ENCODE results near the gene ADAMTSL3. TPM values are rescaled to one million over a fixed set of nuclear protein-coding genes. Genes with fewer than 3 reads are reported as not detected.

The ADAMTSL3 gene
- total and polyA plus RNA-seq, 4 donors: 3.5 to 19.0 (median 8.0) TPM

DNA sequence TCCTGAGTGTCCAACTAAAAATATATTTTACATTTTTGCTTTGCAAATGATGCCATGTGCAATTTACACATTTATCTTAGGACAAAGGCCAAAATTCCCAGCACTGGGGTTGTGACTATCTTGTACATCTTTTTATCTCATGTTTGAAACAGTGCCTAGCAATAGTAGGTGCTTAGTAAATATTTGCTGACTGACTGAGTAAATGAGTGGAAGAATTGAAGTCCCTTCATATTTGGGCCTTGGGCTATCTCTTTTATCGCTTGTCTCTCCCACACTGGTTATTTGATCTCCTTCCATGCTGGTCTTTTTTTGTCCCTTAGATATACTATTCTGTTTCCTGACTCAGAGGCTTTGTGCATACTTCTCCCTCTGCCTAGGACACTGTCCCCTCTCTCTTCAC is 368.6 kb downstream of the ADAMTSL3 start:
- Histone ChIP-seq H3K9me3 (ENCODE audit: control insufficient read depth in 4 of 4, low read length in 3 of 4) (no peaks in the 10 kb centered on the region), H3K4me3 (ENCODE audit: low read depth in 1 of 3, low read length in 3 of 3) (no peak overlapping the region), H3K9ac (ENCODE audit: low read depth in 1 of 2, low read length in 2 of 2) (no peak overlapping the region), H3K4me1 (ENCODE audit: control insufficient read depth in 4 of 4, insufficient read depth in 4 of 4, low read length in 3 of 4) (no peaks in the 10 kb centered on the region), H3K27ac (ENCODE audit: low read depth in 1 of 2, low read length in 2 of 2) (no peak overlapping the region), H3K36me3 (ENCODE audit: control insufficient read depth in 4 of 4, insufficient read depth in 3 of 4, low read depth in 1 of 4, low read length in 3 of 4) (peaks cover 1 to 17% (median 3%) of the 10 kb centered on the region in 4 donors), H3K27me3 (ENCODE audit: control insufficient read depth in 4 of 4, insufficient read depth in 4 of 4, low read length in 3 of 4) (no peaks in the 10 kb centered on the region)
- 35% methylated on average over 1 of the region's 1 CpG for WGBS
- no peak for DNase-seq (ENCODE audit: low spot score)
- TF ChIP-seq FOXA2 (IDR thresholded peaks at IDR 0.05): no peak
- peak in 1 of 2 donors; percentile 3 for TF ChIP-seq HNF4A (conservative IDR thresholded peaks at IDR 0.05)

DNA sequence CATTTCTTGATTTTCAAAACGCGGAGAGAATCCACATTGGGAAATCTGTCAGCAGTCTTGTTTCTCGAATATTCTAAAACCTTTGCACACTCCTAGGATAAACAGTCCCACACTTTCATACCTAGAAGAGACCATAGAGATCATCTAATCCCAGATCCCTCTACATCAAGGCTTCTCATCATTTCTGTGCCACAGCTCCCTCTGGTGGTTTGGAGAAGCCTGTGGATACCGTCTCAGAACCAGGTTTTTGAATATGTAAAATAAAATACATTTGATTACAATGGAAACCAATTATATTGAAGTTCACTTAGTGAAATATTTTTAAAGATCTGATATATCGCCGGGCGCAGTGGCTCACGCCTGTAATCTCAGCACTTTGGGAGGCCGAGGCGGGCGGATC is 369.7 kb downstream of the ADAMTSL3 start:
- no peak overlapping the region for H3K4me3 ChIP-seq (ENCODE audit: low read depth in 1 of 3, low read length in 3 of 3)
- H3K9ac ChIP-seq (ENCODE audit: low read depth in 1 of 2, low read length in 2 of 2): no peak overlapping the region
- no peak for TF ChIP-seq FOXA2 (IDR thresholded peaks at IDR 0.05)
- TF ChIP-seq JUND (IDR thresholded peaks at IDR 0.05): no peak
- TF ChIP-seq, protein P1, sequence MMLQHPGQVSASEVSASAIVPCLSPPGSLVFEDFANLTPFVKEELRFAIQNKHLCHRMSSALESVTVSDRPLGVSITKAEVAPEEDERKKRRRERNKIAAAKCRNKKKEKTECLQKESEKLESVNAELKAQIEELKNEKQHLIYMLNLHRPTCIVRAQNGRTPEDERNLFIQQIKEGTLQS (IDR thresholded peaks at IDR 0.05): no peak
- TF ChIP-seq NR2F2 (IDR thresholded peaks at IDR 0.05): no peak
- no peak for TF ChIP-seq EGR1 (IDR thresholded peaks at IDR 0.05; ENCODE audit: low read depth in 2 of 2)
- TF ChIP-seq, protein P2, sequence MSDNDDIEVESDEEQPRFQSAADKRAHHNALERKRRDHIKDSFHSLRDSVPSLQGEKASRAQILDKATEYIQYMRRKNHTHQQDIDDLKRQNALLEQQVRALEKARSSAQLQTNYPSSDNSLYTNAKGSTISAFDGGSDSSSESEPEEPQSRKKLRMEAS (IDR thresholded peaks at IDR 0.05): no peak
- no peak for TF ChIP-seq RXRA (IDR thresholded peaks at IDR 0.05)
- TF ChIP-seq FOXA1 (IDR thresholded peaks at IDR 0.05): no peak
- TF ChIP-seq, protein P3, sequence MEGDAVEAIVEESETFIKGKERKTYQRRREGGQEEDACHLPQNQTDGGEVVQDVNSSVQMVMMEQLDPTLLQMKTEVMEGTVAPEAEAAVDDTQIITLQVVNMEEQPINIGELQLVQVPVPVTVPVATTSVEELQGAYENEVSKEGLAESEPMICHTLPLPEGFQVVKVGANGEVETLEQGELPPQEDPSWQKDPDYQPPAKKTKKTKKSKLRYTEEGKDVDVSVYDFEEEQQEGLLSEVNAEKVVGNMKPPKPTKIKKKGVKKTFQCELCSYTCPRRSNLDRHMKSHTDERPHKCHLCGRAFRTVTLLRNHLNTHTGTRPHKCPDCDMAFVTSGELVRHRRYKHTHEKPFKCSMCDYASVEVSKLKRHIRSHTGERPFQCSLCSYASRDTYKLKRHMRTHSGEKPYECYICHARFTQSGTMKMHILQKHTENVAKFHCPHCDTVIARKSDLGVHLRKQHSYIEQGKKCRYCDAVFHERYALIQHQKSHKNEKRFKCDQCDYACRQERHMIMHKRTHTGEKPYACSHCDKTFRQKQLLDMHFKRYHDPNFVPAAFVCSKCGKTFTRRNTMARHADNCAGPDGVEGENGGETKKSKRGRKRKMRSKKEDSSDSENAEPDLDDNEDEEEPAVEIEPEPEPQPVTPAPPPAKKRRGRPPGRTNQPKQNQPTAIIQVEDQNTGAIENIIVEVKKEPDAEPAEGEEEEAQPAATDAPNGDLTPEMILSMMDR (IDR thresholded peaks at IDR 0.05; ENCODE audit: low read depth, low read length, missing input control): peak; percentile 59
- no peak for TF ChIP-seq TAF1 (conservative IDR thresholded peaks at IDR 0.05)
- TF ChIP-seq YY1 (IDR thresholded peaks at IDR 0.05): no peak
- TF ChIP-seq RAD21 (IDR thresholded peaks at IDR 0.05): peak; percentile 73 to 83
- TF ChIP-seq, protein P4, sequence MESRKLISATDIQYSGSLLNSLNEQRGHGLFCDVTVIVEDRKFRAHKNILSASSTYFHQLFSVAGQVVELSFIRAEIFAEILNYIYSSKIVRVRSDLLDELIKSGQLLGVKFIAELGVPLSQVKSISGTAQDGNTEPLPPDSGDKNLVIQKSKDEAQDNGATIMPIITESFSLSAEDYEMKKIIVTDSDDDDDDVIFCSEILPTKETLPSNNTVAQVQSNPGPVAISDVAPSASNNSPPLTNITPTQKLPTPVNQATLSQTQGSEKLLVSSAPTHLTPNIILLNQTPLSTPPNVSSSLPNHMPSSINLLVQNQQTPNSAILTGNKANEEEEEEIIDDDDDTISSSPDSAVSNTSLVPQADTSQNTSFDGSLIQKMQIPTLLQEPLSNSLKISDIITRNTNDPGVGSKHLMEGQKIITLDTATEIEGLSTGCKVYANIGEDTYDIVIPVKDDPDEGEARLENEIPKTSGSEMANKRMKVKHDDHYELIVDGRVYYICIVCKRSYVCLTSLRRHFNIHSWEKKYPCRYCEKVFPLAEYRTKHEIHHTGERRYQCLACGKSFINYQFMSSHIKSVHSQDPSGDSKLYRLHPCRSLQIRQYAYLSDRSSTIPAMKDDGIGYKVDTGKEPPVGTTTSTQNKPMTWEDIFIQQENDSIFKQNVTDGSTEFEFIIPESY (IDR thresholded peaks at IDR 0.05): no peak
- H3K36me3 ChIP-seq (ENCODE audit: control insufficient read depth in 4 of 4, insufficient read depth in 3 of 4, low read depth in 1 of 4, low read length in 3 of 4): peaks cover 1 to 10% (median 4%) of the 10 kb centered on the region in 4 donors
- no peaks in the 10 kb centered on the region for H3K9me3 ChIP-seq (ENCODE audit: control insufficient read depth in 4 of 4, low read length in 3 of 4)
- H3K27me3 ChIP-seq (ENCODE audit: control insufficient read depth in 4 of 4, insufficient read depth in 4 of 4, low read length in 3 of 4): no peaks in the 10 kb centered on the region
- WGBS: 94% methylated on average over 11 of the region's 11 CpGs
- no peaks in the 10 kb centered on the region for H3K4me1 ChIP-seq (ENCODE audit: control insufficient read depth in 4 of 4, insufficient read depth in 4 of 4, low read length in 3 of 4)
- no peak overlapping the region for H3K27ac ChIP-seq (ENCODE audit: low read depth in 1 of 2, low read length in 2 of 2)
- no peak for DNase-seq (ENCODE audit: low spot score)

DNA sequence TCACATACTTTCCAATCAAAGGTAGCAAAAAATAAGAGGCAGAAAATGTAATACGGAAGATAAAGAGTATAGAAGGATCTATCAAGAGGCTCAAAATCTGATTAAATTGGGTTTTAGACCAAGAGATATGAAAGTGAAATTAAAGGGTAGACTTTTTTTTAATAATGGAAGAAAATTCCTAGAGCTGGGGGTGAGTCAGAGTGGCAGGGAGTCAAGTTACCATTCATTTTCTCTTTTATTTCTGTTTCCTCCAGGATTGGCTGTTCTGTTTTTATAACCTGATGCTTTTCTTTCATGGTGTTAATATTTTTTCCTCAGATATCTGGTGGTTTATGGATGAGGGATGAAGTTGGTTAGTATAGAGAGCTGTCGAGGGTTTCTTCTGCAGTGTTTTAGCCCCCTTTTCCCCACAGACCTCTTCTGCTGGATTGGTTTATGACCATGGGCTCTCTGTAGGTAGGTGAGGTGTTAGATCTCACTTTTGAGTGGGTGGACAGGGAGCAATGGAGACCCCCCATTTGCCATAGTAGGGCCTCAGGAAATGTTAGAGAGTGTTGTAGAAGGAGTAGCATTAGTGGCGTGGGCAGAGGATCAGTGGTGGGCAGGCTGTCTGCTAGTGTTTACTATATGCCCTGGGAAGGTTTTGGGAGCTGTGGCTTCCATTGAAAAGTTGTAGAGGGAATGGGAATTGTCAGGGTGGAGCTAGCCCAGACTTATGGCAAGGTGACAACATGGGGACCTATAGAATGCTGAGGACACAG is 380.1 kb downstream of the ADAMTSL3 start:
- Histone ChIP-seq H3K4me3 (ENCODE audit: low read depth in 1 of 3, low read length in 3 of 3) (no peak overlapping the region), H3K4me1 (ENCODE audit: control insufficient read depth in 4 of 4, insufficient read depth in 4 of 4, low read length in 3 of 4) (no peaks in the 10 kb centered on the region), H3K36me3 (ENCODE audit: control insufficient read depth in 4 of 4, insufficient read depth in 3 of 4, low read depth in 1 of 4, low read length in 3 of 4) (peaks cover 0 to 11% (median 7%) of the 10 kb centered on the region in 4 donors), H3K27me3 (ENCODE audit: control insufficient read depth in 4 of 4, insufficient read depth in 4 of 4, low read length in 3 of 4) (no peaks in the 10 kb centered on the region), H3K9me3 (ENCODE audit: control insufficient read depth in 4 of 4, low read length in 3 of 4) (no peaks in the 10 kb centered on the region), H3K27ac (ENCODE audit: low read depth in 1 of 2, low read length in 2 of 2) (no peak overlapping the region), H3K9ac (ENCODE audit: low read depth in 1 of 2, low read length in 2 of 2) (no peak overlapping the region)
- TF ChIP-seq, protein P1 (IDR thresholded peaks at IDR 0.05): no peak
- TF ChIP-seq FOXA1 (IDR thresholded peaks at IDR 0.05) (no peak), HNF4A (conservative IDR thresholded peaks at IDR 0.05) (no peak), GABPA (IDR thresholded peaks at IDR 0.05 in 1 of 2, conservative IDR thresholded peaks at IDR 0.05 in 1 of 2) (no peak), JUND (IDR thresholded peaks at IDR 0.05) (no peak)
- DNase-seq (ENCODE audit: low spot score): no peak
- WGBS: 92% methylated on average over 3 of the region's 3 CpGs
